ENCODE results near the gene ABHD1.
"Not testable (repeated sequence)": the region's sequence is repeated elsewhere in the genome, so short reads cannot be mapped to it uniquely, and the experiment has no call there.

ABHD1 gene

DNA sequence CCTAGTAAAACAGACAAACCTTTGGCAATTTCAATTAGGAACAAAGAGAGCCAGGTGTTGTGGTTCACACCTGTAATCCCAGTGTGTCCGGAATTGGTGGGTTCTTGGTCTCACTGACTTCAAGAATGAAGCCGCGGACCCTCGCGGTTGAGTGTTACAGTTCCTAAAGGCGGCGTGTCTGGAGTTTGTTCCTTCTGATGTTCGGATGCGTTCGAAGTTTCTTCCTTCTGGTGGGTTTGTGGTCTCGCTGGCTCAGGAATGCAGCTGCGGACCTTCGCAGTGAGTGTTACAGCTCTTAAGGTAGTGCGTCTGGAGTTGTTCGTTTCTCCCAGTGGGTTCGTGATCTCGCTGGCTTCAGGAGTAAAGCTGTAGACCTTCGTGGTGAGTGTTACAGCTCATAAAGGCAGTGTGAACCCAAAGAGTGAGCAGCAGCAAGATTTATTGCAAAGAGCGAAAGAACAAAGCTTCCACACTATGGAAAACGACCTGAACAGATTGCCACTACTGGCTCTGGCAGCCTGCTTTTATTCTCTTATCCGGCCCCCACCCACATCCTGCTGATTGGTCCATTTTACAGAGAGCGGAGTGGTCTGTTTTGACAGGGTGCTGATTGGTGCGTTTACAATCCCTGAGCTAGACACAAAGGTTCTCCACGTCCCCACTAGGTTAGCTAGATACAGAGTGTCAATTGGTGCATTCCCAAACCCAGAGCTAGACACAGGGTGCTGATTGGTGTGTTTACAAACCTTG, 12.8 kb upstream of the ABHD1 start:
- DNase-seq = not testable (repeated sequence)

DNA sequence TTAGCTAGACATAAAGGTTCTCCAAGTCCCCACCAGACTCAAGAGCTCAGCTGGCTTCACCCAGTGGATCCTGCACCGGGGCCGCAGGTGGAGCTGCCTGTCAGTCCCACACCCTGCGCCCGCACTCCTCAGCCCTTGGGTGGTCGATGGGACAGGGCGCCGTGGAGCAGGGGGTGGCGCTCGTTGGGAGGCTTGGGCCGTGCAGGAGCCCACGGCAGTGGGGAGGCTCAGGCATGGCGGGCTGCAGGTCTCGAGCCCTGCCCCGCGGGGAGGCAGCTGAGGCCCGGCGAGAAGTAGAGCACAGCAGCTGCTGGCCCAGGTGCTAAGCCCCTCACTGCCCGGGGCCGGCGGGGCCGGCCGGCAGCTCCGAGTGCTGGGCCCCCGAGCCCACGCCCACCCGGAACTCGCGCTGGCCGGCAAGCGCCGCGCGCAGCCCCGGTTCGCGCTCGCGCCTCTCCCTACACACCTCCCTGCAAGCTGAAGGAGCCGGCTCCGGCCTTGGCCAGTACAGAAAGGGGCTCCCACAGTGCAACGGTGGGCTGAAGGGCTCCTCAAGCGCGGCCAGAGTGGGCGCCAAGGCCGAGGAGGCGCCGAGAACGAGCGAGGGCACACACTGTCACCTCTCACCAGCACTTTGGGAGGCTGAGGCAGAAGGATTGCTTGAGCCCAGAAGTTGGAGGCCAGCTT, 12.1 kb upstream of the ABHD1 start:
- DNase-seq = not testable (repeated sequence)

DNA sequence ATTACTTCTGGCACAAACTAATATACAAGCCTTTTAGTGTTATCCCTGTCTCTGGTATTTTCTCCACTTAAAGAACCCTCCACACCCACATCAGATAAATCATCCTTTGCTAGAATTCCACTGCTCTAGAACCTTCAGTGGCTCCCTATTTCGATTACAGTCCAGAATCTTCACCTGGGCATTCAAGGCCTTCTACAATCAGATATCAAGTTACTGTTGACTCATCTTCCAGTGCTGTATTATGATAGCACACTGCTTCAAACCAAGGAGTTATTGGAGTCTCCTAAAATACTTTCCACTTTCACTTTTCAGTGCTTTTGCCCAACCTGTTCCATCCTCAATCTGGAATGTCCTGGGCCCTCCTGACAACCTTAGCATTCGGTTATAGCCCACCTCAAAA, 8.1 kb upstream of the ABHD1 start:
- no peak for DNase-seq

DNA sequence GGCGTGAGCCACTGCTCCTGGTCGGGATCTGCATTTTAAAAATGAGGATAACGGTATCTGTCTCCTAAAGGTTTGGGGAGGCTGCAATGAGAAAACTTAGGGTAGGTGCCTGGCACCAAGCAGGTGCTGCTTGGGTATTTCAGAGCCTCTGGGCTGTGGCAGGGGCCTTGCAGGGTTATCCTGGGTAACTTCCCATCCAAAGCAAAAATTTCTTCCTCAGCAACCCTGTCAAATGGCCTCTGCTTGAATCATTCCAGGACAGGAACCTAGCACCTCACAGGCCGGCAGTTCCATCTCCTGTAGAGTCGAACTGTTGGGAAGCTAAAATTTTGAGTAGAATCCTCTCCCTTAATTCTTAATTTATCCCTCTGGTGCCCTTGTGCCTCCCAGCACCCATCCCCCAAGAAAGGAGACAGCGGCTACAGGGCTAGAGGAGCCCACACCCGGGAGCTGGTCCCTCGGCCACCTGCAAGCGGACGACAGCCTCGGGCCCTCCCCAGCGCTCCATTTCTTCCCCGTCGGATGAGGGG, 5.6 kb upstream of the ABHD1 start:
- DNase-seq = no peak

DNA sequence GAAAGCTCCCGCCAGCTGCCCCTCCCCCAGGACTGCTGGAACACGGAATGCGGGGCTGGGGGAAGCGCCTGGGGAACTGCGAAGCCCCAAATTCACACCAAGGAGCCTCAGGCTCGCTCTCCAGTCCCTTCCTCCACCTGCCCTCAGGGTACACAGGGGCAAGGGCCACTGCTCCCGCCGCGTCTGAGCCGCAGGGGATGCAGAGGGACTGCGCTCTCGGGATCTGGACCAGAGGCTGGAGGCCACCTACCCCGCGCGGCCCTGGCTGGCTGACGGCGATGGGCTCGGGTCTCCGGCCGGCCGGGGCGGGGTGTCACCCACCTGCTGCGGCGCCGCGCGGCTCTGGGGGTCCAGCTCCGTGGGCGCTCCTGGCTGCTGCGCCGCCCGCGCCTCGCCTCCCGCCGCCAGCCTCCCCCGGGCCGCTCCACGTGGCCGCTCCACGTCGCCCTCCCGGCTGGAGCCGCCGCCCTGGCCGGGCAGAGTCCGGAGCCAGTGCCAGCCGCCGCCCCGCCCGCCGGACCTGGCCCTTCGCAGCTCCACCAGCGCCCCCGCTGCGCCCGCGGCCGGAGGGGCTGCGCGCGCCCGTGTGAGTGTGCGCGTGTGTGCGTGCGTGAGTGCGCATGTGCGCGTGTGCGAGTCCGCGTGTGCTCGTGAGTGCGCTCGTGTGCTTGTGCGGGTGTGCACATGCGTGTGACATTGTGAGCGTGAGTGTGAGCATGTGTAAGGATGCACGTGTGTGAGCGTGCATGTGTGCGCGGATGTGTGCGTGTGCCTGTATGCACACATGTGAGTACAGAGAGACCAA, 4.9 kb upstream of the ABHD1 start, which contains the start of gene CGREF1:
TSS of gene CGREF1 (minus strand) at position 604 of the 805 bp plus-strand sequence. CDS start 14,762 bp downstream, outside the sequence.
- DNase-seq = no peak

DNA sequence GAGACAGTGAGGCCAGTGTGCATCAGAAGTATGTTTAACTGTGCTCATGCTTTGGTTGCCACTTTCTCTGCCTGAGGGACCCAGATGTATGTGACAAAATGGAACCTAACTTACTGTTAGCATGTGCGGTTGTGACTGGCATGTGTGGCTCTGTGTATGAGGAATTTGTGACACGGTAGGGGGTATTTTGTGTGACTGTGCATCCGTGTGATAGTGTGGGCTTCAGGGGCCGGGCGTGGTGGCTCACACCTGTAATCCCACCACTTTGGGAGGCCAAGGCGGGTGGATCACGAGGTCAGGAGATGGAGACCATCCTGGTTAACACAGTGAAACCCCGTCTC, 4.3 kb upstream of the ABHD1 start:
- not testable (repeated sequence) for DNase-seq

DNA sequence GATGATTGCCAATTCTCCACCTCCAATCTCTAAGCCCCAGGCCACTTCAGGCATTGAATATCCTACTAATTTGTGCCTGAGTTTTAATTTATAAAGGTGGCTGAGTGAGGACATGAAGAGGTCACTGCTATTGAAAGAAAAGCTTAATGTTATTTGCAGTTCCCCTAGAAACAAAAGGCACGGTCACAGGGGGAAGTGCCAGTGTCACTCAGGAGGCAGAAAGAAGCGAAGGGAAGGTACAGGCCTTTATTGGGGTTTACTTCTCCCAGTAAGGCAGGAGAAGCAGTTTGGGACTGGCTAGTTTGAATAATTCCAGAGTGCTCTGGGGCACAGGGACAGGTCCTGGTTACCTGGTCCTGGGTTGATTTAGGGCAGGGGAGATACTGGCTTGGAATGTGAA, 1.7 kb upstream of the ABHD1 start:
- no peak for DNase-seq

DNA sequence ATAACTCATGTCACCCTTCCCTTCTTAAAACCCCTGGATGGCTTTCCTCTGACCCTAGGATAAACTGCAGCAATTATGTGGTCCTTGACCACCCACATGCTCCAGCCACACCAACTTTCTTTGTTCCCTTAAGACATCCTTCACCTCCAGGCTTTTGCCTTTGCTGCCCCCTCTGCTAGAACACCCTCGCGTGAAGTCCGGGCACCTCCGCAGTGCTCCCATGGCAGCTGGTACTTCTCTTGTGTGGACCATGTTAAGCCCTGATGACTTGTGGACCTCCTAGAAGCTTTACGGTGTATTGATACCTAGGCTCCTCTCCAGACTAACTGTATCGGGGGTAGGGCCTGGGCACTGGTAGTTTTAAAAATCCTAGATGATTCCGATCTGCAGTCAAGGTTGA, 824 bp upstream of the ABHD1 start:
- no peak for DNase-seq

DNA sequence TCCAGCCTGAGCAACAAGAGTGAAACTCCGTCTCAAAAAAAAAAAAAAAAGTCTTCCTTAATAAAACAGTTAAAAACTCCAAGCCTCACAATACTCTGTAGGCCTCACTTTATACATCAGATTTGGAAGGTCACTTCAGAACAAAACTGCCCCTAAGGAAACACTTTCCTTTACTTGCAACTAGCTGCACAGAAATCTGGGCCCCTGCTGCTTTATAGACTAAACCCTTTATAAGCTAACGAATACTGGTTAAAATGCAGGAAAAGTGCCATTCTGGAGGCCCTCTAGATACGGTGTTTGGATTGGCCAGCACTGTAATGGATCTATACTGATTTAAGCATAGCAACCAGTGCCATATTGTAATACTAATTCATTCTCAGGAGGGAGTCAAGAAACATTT, 1.5 kb downstream of the ABHD1 start:
- no peak for DNase-seq

DNA sequence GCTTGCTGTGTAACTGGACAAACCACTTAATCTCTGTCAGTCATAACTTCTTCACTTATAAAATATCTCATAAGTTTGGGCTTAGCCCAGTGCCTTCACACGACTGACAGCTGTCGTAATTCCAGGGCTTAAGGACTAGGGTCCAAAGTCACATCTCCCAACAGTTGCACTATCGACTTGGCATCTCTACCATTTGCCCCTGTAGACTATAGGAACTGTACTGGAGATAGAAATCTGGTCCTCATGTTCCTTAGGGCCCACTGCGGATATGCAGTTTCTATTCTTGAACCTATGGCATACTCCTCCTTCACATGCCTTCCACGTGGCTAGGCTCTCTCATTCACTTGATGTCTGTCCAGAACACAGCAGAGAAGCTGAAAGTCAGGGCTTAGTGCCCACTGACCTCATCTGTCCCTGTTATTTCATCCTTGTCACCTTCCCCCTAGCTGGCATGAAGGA, 2.7 kb downstream of the ABHD1 start:
- no peak for DNase-seq

DNA sequence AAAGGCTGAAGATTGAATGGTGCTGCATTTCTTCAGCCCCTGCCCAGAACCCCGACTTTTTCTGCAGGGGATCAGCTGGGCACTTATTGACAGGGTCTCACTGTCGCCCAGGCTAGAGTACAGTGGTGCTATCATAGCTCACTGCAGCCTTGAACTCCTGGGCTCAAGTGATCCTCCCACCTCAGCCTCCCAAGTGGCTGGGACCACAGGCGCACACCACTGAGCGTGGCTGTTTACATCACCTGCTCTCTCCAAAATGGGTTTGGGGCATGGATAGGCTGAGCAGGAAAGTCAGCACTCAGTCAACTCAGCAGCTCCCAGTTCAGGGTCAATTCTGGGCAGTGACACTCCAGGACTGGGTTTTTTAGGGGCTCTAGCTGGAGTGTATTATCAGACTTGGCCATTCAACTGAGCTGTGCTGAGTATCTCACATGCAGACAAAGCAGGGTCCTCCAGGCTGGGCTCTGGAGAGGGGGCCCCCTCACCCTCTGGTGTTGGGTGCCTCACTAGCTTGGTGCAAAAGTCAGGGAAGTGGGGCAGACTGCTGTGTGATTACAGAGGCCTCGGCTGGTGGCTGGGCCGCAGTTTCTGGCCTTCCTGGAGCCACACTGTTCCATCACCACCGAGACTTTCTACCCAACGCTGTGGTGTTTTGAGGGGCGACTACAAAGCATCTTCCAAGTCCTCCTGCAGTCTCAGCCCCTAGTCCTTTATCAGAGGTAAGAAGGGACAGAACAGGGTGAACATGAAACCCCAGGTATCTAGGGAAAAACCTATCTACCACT, 4.5 kb downstream of the ABHD1 start:
- DNase-seq = no peak

DNA sequence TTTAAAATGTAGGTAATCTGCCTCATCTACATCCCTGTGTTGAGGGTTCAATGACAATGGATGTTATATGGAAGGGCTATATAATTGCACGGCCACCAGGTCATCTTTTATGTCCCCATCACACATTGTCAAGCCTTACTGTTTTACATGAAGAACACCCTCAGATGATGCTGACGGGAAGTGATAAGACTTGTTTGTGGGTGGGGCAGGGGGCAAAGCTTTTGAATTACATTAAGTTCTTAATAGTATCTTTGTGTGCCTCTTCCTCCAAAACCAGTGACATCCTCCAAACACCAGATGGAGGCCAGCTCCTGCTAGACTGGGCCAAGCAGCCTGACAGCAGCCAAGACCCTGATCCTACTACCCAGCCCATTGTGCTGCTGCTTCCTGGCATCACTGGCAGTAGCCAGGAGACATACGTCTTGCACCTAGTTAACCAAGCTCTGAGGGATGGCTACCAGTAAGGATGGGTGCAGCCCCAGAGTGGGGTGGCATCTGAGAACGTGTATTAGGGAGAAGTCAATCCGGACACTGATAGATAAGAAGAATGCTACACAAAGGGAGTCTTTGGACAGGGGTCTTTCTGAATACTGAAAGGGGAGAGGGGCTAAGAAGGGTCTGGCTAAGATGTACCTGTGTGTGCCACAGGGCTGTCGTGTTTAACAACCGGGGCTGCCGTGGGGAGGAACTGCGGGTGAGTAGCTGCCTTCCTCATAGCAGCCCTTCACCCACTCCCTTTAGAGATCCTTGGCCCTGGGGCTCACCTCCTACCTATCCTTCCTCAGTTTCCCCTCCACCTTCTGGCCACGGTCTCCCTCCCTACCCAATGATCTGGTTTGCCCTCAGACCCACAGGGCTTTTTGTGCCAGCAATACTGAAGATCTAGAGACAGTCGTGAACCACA, 5.3 kb downstream of the ABHD1 start:
- DNase-seq = no peak

DNA sequence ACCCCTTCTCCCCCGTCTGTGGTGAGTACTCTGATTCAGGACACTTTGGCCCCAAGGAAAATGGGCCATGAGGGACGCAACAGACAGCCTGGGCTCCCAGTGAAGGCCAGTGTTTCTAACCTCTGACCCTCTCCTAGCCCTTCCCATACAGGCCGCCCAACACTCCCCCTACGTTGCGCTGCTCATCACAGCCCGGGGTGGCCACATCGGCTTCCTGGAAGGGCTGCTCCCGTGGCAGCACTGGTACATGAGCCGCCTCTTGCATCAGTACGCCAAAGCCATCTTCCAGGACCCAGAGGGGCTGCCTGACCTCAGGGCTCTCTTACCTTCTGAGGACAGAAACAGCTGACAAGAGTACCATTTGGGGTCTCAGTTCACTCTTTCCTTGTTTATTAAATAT, 6.8 kb downstream of the ABHD1 start:
- no peak for DNase-seq

DNA sequence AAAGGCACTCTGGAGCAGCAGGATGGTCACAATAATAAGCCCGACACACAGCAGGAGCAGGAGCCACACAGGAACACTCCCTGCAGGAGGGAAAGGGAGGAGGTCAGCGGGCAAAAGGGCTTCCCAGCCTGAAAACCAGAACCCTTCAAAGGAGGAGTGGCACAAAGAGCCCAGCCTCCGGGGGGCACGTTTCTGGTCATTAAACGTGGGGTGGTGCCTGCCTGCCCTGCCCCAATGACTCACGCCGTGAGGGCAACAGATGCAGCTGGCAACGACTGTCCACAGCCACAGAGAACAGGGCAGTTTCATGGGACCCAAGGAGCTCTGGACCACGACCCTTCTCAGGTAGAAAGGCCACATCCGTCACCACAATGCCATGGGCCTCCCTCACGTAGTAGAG, 7.8 kb downstream of the ABHD1 start:
- no peak for DNase-seq

DNA sequence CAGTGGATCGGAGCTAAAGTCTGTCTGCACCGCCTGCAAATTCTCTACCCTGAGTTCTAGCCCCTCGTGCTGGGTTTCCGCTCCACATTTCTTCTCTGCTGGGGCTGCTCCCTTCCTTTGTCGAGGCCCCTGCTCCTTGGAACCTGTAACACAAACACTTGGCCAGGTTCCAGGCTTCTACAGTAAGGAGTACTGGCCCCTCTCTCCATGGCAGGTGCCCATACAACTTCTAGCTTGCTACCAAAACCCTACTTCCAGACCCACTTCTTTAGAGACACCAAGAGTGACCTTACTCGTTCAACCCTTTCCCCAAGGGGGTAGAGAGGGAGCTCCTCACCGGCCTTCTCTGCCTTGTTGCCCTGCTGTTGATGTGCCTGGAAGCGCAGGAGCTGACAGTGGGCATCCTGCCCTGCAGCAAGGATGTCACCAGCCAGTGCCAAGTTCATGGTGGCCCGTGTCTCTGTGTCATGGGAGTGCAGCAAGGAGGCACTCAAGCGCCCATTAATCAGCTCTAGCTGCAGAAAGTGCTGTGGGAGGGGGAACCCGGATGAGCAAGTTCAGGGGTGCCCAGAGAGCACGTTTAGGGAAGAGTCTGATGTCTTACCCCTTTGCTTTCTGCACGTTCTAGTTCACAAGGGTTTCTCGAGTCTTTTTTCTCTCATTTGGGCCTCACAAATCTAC, 9.7 kb downstream of the ABHD1 start:
- no peak for DNase-seq

DNA sequence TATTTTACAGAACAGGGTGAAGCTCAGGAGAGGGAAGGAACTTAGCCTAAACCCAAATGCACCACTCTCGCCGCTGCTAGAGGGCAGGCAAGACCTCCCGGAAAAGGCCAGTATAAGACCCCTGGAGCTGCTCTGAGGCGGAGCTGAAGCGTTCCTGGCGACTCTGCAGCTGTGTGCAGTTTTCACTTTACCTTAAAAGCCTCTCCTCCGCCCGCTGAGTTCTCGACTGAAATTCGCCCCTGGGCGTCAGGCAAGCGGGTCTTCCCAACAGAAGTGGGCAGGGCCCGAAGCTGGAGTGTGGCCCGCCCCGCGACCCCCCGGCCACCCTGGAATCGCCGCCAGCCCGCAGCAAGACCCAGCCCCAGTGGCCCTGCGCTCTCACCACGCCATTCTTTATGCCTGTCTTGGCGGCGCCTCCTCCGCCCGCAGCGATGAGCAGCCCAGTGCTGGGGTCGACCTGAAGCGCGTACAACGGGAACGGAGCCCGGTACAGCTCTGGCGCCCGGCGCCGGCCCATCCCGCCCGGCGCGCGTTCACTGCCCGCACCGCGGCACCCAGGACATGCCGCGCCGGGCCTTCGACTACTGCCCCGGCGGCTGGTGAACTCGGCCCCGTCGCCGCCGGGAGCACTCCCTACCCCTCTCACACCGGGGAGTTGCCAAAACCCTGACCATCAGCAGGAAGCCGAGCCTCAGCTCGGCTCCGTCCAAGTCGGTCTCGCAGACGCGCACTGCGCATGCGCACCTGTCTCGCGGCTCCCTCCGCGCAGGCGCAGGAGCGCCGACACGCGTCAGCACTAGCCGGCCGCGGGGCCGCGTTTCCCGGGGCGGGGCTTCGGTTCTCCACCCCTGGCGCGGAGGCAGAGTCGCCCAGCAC, 10.5 kb downstream of the ABHD1 start, which contains the start of gene PREB:
TSS of gene PREB (minus strand) at position 732 of the 876 bp plus-strand sequence. CDS start at position 517, 215 bp downstream.
- DNase-seq = peak; percentile 98

DNA sequence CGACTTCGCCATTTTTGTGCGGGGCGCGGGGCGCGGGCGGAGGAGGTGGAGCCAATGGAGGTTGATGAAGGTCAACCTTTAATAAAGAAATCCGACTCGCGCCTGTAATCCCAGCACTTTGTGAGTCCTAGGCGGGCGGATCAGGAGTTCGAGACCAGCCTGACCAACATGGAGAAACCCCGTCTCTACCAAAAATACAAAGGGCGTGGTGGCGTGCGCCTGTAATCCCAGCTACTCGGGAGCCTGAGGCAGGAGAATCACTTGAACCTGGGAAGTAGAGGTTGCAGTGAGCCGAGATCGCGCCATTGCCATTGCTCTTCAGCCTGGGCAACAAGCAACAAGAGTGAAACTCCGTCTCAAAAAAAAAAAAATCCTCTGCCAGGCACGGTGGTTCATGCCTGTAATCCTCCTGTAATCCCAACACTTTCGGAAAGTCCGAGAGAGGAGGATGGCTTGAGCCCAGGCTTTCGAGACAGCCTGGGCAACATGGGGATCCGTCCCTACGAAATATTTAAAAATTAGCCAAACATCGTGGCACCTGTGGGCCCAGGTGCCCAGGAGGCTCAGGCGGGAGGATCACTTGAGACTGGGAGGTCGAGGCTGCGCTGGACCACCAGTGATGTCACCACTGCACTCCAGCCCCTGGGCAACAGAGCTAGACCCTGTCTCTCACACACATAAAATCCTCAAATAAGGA, 11.3 kb downstream of the ABHD1 start:
- no peak for DNase-seq

DNA sequence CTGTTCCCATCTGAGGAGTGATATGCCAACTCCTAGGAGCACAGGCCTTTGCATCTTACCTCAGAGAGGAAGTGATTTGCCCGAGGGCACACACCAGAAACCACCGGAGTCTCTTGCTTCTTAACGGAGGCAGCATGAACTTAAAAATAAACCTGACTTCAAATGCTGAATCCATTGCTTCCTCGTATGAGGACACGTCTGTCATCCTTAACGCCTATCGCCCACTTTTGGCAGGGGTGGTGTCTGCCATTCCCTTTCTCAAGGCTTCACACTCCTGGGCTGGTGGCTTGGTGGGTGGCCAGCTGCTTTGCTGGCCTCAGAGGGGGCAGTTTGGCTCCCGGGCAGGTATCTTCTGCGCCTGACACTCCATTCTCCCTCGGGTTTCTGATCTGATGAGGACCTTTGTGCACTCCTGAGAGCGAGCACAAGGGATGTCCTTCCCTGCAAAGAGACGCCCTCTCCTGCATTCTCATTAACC, 11.9 kb downstream of the ABHD1 start:
- DNase-seq = no peak

DNA sequence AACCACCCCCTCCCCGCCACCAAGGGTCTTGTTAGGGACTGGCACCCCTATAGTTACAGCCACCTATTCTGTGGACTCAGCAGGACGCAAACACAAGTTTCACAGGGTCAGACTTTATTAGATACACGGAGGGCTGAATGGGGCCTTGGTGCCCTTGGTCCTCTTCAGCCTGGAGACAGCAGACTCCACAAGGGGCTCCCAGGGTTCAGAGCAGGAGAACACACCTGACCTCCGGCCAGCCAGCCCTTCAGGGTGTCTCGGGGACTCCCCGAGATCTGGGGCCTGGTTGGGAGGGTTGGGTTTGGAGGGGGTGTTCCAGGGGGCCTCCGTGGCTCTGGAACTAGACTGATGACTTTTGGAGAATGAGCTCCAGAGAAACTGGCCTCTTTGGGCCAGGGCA, 13.1 kb downstream of the ABHD1 start:
- DNase-seq = no peak

Data from central memory CD4-positive, alpha-beta T cell (primary cell).